Activated effector memory CD4-positive, alpha-beta T cell treated with Interleukin-2 at 50 U/mL for 16 hours (primary cell): ENCODE data around the gene SLC41A3.
A peak's percentile ranks its signal among the peaks of the same experiment; 100 is the strongest.
"Not testable (repeated sequence)": the region's sequence is repeated elsewhere in the genome, so short reads cannot be mapped to it uniquely, and the experiment has no call there.

Experiments
- DNase-seq: peaks from one replicate; pipeline ENCODE4 v3.0.0-alpha.2; 2020

The SLC41A3 gene

DNA sequence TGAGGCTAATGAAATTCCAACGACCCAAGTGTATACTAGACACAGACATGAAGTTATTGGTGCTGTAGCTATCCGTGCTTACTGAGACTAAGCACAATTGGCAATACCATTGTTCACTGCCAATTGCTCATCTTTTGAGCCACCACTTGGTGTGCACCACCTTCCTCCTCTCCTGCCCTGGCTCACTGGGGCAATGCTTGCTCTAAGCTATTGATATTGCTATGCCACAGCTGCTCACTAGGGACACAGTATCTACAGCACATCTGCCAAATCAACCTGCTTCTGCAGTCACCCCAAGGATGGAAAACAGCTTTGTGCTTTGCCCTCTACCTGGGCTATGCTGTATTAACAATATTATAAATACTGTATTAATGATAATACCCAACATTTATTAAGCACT lies 99.0 kb downstream of the SLC41A3 start:
- DNase-seq = not testable (repeated sequence)

DNA sequence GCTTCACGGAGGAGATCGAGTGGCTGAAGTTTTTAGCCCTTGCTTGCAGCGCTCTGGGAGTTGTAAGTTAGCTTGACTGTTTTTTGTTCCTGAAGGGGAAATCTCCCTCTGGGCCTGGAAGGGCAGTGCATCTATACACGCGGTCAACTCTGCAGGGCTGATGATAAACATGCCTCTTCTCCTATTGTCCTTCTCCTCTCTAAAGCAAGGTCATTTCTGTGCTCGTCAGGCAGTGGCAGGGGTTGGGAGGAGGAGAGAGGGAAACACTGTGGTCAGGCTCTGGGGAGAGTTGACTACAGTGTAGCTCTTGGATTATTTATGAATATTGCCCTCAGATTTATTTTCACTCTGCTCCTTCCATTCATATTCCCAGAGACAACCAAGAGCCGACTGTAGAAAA lies 106.8 kb downstream of the SLC41A3 start:
- not testable (repeated sequence) for DNase-seq

DNA sequence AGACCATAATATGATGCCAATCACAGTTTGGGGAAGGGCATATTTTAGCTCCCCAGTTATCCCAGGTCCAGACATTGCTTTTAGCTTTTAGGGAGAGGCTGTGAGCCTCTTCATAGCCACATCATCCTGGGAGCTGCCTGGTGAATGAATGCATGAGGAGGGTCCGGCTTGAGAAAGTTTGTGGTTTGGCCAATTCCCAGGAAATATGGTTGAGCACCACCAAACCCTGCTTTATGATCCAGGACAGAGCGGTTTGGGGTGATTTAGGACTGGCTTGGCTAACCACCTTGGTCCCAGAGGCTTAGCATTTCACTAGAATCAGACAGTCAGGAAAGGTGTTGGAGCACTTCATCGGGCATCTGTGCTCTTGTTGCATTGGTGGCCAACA lies 107.9 kb downstream of the SLC41A3 start:
- not testable (repeated sequence) for DNase-seq

DNA sequence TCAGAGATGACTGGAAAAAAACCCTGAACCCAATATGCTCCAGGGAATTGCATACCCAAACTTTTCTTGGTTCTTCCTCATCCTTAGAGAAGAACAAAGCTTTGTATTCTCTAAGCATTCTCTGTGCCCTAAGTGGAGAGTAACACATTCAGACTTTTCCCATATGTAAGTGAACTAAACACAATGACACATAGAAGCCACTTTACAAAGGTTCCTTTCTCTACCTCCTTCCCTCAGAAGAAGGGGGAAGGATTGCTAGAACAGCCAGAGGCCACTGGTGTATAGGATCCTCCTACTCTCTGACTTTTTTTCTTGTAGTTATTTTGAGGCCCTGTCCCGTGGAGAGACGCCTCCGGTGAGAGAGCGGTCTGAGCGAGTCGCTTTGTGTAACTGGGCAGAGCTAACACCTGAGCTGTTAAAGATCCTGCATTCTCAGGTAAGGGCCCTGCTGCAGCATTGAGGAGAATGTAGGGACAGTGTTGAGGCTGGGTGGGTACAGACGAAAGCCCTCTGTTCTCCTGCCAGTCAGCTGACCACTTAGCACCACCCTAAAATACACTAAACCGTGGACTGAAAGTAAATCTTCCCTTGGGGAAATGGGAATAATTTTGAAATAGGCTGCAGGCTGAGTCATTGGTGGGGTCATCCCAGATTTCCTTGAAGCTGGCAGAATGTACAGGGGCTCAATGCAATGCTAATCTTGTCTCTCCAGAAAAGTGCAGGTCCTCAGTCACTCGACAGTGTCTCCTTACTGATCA lies 108.5 kb downstream of the SLC41A3 start:
- not testable (repeated sequence) for DNase-seq

DNA sequence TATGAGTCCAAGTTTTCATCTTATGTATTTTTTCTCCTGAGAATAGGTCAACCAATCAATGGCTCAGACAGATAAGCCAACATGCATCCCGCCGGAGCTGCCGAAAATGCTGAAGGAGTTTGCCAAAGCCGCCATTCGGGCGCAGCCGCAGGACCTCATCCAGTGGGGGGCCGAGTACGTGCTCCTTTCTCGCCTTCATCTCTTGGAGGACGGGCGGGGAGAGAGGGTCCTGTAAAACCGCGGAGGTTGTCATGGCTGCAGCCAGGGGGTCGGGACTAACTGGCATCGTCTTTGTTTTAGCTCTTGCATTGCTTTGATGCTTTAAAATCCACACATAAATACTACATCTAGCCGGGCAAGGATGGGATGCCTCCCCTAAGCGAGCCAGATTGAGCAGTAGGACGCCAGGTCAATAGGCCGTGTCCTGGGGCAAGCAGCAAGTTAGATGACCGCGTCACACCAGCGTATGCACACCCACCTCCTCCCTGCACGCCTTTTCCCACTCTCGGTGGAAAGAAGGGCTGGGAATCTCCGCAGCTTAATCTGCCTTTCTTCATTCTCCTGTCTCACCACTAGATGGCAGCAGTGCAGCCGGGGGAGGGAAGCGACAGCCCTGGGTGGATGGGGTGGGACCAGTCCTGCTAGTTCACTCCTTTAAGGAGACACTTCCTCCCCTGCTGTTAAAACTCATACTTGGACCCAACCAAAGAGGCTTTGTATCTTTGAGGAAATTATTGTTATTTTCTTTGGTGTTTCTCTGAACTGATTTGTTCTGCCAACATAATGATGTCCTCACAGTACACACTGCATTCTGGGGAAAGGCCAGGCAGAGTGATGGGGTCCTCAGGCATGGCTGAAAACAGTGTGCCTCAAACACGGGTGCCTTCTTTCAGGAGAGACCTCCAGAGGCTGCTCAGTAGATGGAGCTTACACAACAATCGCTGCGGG lies 111.7 kb downstream of the SLC41A3 start:
- peak; percentile 7 for DNase-seq

DNA sequence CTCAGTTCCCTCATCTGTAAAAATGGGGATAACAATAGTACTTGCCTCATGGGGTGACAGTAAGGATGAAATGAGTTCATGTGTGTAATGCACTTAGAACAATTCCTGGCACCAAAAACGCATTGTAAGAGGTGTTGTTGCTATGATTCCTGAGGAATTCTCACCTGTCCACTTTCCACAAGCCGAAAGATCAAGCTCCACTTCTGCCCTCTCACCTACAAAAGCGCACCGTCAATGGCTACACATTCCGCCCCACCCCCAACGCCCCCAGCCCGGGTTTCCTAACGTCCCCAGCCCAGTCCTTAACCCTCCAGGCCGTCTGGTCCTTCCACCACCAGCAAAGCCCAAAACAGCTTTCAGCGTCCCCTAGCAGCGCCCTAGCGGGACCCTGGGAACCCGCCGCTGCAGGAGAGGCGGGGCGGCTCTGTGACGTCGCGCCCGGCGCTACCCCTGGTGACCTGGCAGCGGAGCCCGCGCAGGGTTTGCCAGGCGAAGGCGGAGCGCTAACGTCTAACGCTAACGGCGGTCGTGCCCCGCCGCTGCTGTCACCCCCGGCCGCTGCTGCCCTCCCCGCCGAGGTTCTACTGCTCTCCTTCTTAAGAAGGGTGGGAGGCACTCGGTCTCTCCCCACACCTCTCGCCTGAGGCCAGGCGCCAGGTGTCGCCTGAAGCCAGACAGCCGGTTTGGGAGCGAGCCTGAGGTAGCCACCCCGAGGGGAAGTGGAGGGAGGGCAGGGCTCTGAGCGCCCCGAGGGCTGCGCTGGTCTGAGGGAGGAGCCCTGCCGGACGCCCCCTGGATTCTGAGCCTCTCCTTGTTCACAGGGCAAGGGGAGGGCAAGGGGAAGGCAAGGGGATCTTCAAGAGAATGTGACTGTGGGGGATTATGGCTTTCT lies 115.0 kb downstream of the SLC41A3 start, which contains the start of gene ROPN1B:
Gene ROPN1B (plus strand): TSS at position 478 of the 892 bp plus-strand sequence. CDS start 2,877 bp downstream, outside the sequence.
- DNase-seq = not testable (repeated sequence)

DNA sequence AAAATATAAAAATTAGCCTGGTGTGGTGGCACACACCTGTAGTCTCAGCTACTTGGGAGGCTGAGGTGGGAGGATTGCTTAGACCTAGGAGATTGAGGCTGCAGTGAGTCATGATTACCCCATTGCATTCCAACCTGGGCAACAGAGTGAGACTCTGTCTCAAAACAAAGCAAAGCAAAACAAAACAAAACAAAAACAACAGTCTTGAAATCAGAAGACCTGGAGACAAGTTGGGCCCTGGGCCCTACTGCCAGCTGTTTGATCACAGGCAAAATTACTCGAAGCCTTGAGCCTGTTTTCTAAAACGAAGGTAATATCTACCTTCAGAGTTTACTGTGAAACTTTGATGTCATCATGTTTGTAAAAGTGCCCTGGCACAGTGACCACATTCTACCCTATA lies 115.8 kb downstream of the SLC41A3 start:
- not testable (repeated sequence) for DNase-seq

DNA sequence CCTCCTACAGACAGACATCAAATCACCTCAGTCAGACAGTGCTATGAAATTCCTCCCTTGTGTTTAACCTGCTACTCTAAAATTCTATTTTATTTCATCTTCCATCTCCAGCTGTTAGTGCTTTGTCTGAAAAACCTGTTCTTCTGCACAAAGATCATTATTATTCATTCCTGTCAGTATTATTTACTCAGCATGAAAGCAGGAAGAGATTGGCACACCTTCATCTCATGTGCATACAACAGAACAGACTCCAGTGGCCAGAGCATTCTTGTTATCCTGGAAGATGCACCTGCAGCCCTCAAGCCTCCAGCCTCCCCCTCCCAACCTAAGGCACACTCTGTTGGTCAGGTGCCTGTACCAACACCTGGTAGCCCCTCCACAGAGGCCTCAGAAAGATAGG lies 116.8 kb downstream of the SLC41A3 start:
- no peak for DNase-seq

DNA sequence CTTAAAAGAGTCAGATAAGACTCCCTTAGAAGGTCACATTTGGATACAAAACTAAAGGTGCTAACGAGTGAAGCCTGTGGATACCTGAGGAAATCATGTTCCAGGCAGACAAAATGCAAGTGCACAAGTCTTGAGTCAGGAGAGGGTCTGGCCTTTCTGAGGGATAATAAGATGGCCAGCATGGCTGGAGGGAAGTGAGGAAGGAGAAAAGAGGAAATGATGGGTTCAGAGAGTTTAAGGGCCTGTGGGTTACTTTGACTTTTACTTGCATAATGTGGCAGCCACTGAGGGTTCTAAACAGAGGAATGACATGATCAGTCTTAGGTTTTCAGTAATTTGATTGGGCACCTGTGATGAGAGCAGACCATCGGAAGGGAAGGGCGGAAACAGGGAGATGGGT lies 118.4 kb downstream of the SLC41A3 start:
- no peak for DNase-seq

DNA sequence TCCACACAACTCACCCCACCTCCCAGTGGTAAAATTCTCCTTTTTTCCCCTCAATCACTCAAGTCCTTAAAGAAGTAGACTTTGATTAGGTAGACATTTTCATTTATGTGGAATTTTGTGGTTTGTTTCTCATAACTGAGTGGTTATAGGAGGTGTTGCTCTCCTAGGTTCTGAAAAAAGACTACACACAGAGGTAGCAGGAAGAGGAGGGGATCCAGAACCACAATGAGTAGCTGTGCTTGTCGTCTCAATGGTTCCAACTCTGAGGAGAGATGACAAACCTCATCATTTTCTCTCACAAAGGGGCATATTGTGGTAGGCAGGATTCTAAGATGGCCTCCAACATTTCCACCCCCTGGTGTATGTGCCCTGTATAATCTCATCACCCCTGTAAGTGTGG lies 120.1 kb downstream of the SLC41A3 start:
- DNase-seq = not testable (repeated sequence)

DNA sequence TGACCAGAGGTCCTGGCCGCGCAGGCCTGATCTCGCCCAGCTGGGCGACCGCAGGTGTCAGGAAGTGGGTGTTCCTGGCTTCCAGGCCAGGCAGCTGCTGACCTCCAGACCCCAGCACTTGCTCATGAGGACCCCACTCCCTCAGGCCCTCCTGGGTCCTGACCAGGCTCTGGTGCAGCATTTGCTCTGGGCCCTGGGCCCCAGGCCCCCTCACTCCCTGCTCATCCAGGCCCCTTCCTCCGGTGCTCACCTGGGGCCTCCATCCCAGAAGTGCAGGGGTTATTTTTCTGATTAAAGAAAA lies 122.7 kb downstream of the SLC41A3 start:
- no peak for DNase-seq

DNA sequence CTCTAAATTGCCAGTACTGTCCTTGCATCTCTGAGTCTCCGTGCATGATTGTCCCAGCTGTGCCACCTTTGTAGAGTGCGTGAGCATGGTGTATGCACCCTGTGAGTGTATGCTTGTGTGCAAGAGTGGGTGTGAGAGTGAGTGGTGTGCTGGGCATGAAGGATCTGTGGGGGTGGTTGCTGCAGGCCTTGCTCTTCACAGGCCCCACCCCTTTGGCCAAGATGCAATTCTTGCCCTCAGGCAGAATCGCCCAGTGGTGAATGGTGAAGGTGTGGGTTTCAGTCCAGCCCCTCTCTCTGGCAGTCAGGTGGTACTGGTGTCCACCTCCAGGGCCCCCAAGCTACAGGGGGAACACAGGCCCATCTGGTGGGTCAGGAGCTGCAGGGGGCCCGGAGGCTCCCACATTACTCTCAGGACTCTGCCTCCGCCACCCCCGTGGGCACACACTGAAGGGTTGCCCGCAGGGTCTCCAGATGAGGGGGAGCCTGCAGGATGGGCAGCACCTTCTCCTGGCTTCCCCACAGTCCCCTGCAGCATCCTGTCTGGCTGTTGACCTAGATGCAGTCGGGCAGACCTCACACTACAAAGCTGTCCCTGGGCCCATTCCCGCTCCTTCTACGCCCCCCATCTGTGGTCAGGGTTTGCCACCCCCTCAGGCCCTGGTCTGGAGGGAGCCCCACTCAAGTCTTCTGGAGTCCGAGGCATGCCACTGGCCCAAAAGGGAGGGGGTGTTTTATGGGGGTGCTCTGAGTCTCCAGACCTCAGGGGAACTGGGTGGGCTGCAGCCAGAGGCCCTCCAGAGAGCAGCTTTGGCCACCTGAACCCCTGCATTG lies 123.3 kb downstream of the SLC41A3 start:
- no peak for DNase-seq

DNA sequence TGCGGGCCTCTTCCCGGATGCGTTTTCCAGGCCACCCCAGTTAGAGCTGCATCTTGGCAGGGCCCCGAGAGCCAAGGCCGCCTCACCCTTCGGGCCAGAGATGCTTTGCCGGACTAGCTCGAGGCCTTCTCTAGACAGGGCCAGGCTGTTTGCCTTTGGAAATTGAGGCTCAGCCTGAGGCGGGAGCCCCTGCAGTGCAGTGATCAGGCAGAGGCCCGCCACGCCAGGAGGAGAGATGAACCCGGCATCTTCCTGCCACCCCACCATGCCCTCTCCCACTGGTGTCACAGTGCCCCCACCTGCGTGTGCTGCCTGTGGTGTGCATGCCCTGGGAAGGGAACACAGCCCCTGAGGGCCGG lies 123.9 kb downstream of the SLC41A3 start:
- DNase-seq = no peak

DNA sequence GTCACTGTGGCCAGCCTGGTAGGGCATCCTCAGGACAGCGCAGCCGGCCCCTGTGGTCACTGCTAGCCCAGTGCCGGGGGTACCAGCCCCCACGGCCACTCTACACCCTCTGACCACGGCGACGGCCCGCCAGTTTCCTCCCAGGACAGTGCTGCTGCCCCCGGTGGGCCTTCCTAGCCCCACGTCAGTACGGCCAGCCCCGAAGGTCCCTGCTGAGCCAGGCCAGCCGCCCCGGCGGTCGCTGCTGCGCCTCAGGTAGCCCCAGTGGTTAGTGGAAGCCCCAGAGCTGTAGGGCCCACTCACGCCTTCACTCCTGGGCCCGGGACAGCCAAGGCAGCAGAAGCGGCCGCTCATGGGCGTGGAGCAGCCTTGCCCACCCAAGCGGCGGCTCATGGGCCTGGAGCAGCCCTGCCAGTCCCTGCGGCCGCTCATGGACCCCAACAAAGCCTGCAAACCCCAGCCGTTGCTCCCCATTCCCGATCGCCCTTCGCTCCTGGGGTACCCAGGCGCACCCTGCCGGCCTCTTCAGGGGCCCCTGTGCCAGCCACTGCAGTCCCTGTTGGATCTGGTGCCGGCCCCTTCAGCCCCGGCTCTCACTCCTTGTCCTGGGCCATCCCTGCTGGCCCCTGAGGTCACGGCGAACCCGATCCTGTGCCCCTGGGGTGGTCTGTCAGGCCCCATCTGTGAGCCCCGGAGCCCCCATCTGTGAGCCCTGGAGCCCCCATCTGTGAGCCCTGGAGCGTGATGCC lies 124.4 kb downstream of the SLC41A3 start:
- no peak for DNase-seq

DNA sequence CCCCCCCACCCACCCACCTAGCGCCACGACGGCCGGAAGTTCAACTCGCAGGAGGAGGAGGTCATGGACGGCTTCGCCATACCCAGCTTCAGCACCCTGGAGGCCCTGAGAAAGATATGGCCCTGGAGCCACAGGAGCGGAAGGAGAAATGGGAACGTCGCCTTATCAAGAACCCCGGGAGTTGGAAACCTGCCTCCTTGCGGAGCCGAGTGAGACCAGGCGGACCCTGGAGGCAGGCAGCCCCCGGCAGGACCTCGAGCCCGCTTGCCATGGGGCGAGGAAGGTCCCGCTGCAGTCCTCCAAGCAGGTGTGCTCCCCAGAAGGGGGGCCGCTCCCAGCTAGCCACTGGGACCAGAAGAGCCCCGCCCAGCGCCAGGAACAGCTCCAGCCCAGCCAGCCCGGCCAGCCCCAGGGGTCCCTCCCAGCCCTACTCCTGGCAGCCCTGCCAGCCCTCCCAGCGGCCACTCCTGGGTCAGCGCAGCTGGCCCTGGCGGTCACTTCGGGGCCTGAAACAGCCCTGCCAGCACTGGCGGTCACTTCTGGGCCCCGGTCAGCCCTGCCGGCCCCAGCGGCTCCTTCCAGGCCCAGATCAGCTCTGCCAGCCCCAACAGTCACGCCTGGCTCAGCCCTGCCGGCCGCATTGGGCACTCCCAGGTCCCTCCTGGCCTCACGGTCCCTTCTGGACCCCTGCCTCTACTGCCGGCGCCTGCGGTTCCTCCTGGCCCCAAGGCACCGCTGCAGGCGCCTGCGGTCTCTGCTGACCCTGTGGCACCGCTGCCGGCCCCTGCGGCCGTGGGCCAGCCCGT lies 125.2 kb downstream of the SLC41A3 start:
- no peak for DNase-seq

DNA sequence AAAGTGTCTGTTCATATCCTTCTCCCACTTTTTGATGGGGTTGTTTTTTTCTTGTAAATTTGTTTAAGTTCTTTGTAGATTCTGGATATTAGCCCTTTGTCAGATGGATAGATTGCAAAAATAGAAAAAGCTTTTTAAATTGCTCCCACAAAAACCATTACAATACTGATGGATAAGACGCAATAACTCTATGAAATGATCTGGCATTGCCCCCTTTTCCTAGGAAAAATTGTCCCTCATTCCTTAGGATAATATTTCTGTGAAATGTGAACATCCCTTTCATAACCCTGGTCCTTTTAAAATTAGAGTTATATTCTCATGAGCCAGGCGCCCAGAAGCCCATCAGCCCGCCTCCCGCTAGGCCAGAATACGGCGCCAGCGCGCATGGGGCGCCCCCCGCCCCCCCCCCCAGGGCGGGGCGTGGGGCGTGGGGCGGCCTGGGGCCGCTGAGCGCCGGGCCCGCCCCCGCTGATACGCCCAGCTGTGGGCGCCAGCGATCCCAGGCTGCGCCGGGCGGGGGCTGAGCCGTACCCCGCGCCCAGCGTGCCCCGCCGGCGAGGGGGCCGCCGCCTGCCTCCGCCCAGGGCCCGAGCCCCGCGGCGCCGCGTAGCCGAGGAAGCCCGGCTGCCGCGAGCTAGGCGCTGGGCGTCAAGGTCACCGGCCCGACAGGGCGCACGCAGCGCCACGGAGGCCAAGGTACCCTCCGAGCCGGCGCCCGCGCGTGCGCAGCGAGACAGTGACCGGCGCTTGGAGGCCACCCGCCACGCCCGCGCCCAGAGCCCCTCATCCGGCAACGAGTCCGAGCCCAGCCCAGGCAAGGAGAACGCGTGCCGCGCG lies 126.0 kb downstream of the SLC41A3 start:
- DNase-seq = no peak

DNA sequence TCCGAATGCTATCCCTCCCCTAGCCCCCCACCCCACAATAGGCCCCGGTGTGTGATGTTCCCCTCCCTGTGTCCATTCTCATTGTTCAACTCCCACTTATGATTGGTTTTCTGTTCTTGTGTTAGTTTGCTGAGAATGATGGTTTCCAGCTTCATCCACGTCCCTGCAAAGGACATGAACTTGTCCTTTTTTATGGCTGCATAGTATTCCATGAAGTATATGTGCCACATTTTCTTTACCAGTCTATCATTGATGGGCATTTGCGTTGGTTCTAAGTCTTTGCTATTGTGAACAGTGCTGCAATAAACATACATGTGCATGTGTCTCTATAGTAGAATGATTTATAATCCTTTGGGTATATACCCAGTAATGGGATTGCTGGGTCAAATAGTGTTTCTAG lies 126.9 kb downstream of the SLC41A3 start:
- not testable (repeated sequence) for DNase-seq
